ENCODE measurements around the gene ZFAND4.

Gene ZFAND4

GRCh38 chr10:45589009-45589408 lies 83.6 kb downstream of the ZFAND4 start:
- H3K27me3 ChIP-seq (ENCODE audit: insufficient read depth, insufficient read length), result no peaks in the 10 kb centered on the region
- no peaks in the 10 kb centered on the region; the same call in 1 of the 2 replicates for H3K9me3 ChIP-seq (ENCODE audit: insufficient read depth, low read length)
- H3K9ac ChIP-seq (ENCODE audit: insufficient read length, low read depth), result no peak overlapping the region
- H3K4me1 ChIP-seq (ENCODE audit: insufficient read depth, insufficient read length), result no peaks in the 10 kb centered on the region
- H3K36me3 ChIP-seq (ENCODE audit: insufficient read depth, insufficient read length, low read length), result no peaks in the 10 kb centered on the region
- no peak for DNase-seq (ENCODE audit: low read depth, low spot score)
- no peak overlapping the region for H3K4me3 ChIP-seq (ENCODE audit: insufficient read length, low read depth)
- TF ChIP-seq SUZ12 (IDR thresholded peaks at IDR 0.05; ENCODE audit: extremely low read depth, insufficient read depth, insufficient read length) (no peak), ZNF274 (IDR thresholded peaks at IDR 0.05; ENCODE audit: low read depth, low read length) (no peak), YY1 (IDR thresholded peaks at IDR 0.05; ENCODE audit: insufficient read depth, insufficient read length) (no peak)

GRCh38 chr10:45586028-45586824 lies 86.3 kb downstream of the ZFAND4 start:
- Histone ChIP-seq H3K4me3 (ENCODE audit: insufficient read length, low read depth) (no peak overlapping the region), H3K36me3 (ENCODE audit: insufficient read depth, insufficient read length, low read length) (no peaks in the 10 kb centered on the region), H3K4me1 (ENCODE audit: insufficient read depth, insufficient read length) (no peaks in the 10 kb centered on the region), H3K9ac (ENCODE audit: insufficient read length, low read depth) (no peak overlapping the region), H3K9me3 (ENCODE audit: insufficient read depth, low read length) (no peaks in the 10 kb centered on the region; the same call in 1 of the 2 replicates), H3K27me3 (ENCODE audit: insufficient read depth, insufficient read length) (no peaks in the 10 kb centered on the region)
- DNase-seq (ENCODE audit: low read depth, low spot score), result no peak
- no peak for TF ChIP-seq ZNF274 (IDR thresholded peaks at IDR 0.05; ENCODE audit: low read depth, low read length)
- no peak for TF ChIP-seq SUZ12 (IDR thresholded peaks at IDR 0.05; ENCODE audit: extremely low read depth, insufficient read depth, insufficient read length)
- no peak for TF ChIP-seq YY1 (IDR thresholded peaks at IDR 0.05; ENCODE audit: insufficient read depth, insufficient read length)

- no peak for TF ChIP-seq ZNF274 (IDR thresholded peaks at IDR 0.05; ENCODE audit: low read depth, low read length)
- TF ChIP-seq YY1 (IDR thresholded peaks at IDR 0.05; ENCODE audit: insufficient read depth, insufficient read length), result no peak
- peaks cover 2% of the 10 kb centered on the region for H3K4me1 ChIP-seq (ENCODE audit: insufficient read depth, insufficient read length)
- H3K9ac ChIP-seq (ENCODE audit: insufficient read length, low read depth), result no peak overlapping the region
- no peak overlapping the region for H3K4me3 ChIP-seq (ENCODE audit: insufficient read length, low read depth)
- no peaks in the 10 kb centered on the region for H3K27me3 ChIP-seq (ENCODE audit: insufficient read depth, insufficient read length)
- DNase-seq (ENCODE audit: low read depth, low spot score), result no peak
- H3K36me3 ChIP-seq (ENCODE audit: insufficient read depth, insufficient read length, low read length), result no peaks in the 10 kb centered on the region
- no peaks in the 10 kb centered on the region; the same call in 1 of the 2 replicates for H3K9me3 ChIP-seq (ENCODE audit: insufficient read depth, low read length)
Observed at GRCh38 chr10:45585131-45585530, 87.4 kb downstream of the ZFAND4 start.

GRCh38 chr10:45582386-45582781 lies 90.2 kb downstream of the ZFAND4 start:
- TF ChIP-seq SUZ12 (IDR thresholded peaks at IDR 0.05; ENCODE audit: extremely low read depth, insufficient read depth, insufficient read length) (no peak), YY1 (IDR thresholded peaks at IDR 0.05; ENCODE audit: insufficient read depth, insufficient read length) (no peak), ZNF274 (IDR thresholded peaks at IDR 0.05; ENCODE audit: low read depth, low read length) (no peak)
- no peaks in the 10 kb centered on the region for H3K27me3 ChIP-seq (ENCODE audit: insufficient read depth, insufficient read length)
- H3K9ac ChIP-seq (ENCODE audit: insufficient read length, low read depth), result no peak overlapping the region
- no peaks in the 10 kb centered on the region for H3K36me3 ChIP-seq (ENCODE audit: insufficient read depth, insufficient read length, low read length)
- H3K4me3 ChIP-seq (ENCODE audit: insufficient read length, low read depth), result no peak overlapping the region
- H3K9me3 ChIP-seq (ENCODE audit: insufficient read depth, low read length), result no peaks in the 10 kb centered on the region; the same call in 1 of the 2 replicates
- DNase-seq (ENCODE audit: low read depth, low spot score), result no peak
- peaks cover 2% of the 10 kb centered on the region for H3K4me1 ChIP-seq (ENCODE audit: insufficient read depth, insufficient read length)

- H3K4me3 ChIP-seq (ENCODE audit: insufficient read length, low read depth), result no peak overlapping the region
- no peaks in the 10 kb centered on the region; the same call in 1 of the 2 replicates for H3K9me3 ChIP-seq (ENCODE audit: insufficient read depth, low read length)
- H3K9ac ChIP-seq (ENCODE audit: insufficient read length, low read depth), result no peak overlapping the region
- H3K4me1 ChIP-seq (ENCODE audit: insufficient read depth, insufficient read length), result peaks cover 2% of the 10 kb centered on the region
- TF ChIP-seq ZNF274 (IDR thresholded peaks at IDR 0.05; ENCODE audit: low read depth, low read length) (no peak), SUZ12 (IDR thresholded peaks at IDR 0.05; ENCODE audit: extremely low read depth, insufficient read depth, insufficient read length) (no peak), YY1 (IDR thresholded peaks at IDR 0.05; ENCODE audit: insufficient read depth, insufficient read length) (no peak)
- no peak for DNase-seq (ENCODE audit: low read depth, low spot score)
- no peaks in the 10 kb centered on the region for H3K36me3 ChIP-seq (ENCODE audit: insufficient read depth, insufficient read length, low read length)
- H3K27me3 ChIP-seq (ENCODE audit: insufficient read depth, insufficient read length), result no peaks in the 10 kb centered on the region
Observed at GRCh38 chr10:45581582-45582385, 90.8 kb downstream of the ZFAND4 start.

GRCh38 chr10:45581216-45581549 lies 91.4 kb downstream of the ZFAND4 start:
- DNase-seq (ENCODE audit: low read depth, low spot score), result no peak
- Histone ChIP-seq H3K9me3 (ENCODE audit: insufficient read depth, low read length) (no peaks in the 10 kb centered on the region; the same call in 1 of the 2 replicates), H3K4me3 (ENCODE audit: insufficient read length, low read depth) (no peak overlapping the region), H3K36me3 (ENCODE audit: insufficient read depth, insufficient read length, low read length) (no peaks in the 10 kb centered on the region), H3K4me1 (ENCODE audit: insufficient read depth, insufficient read length) (peaks cover 2% of the 10 kb centered on the region), H3K27me3 (ENCODE audit: insufficient read depth, insufficient read length) (no peaks in the 10 kb centered on the region), H3K9ac (ENCODE audit: insufficient read length, low read depth) (no peak overlapping the region)
- TF ChIP-seq YY1 (IDR thresholded peaks at IDR 0.05; ENCODE audit: insufficient read depth, insufficient read length) (no peak), ZNF274 (IDR thresholded peaks at IDR 0.05; ENCODE audit: low read depth, low read length) (no peak), SUZ12 (IDR thresholded peaks at IDR 0.05; ENCODE audit: extremely low read depth, insufficient read depth, insufficient read length) (no peak)

Measured in NT2/D1 (cell line).